OCI-LY3 (cell line): ENCODE results near the gene ACSL3.

Experiments
- H2AFZ ChIP-seq: fragments of 200-600, 300-600 bp; shearing (Covaris generic); 2 replicates; pipeline ENCODE4 v1.6.0; 2014; ENCODE audit warnings: antibody characterized with exemption, low read depth, low read length
- H3K27ac ChIP-seq: fragments of 200-600, 300-600 bp; sonication (generic); 2 replicates; pipeline ENCODE4 v1.5.1; 2014; ENCODE audit warnings: mild to moderate bottlenecking, low read length, moderate library complexity, mixed read lengths
- H3K27me3 ChIP-seq: fragments of 200-600, 300-600 bp; sonication (generic); 2 replicates; pipeline ENCODE4 v1.6.1; 2014; ENCODE audit warnings: low read depth, low read length, mixed read lengths
- H3K36me3 ChIP-seq: fragments of 200-600, 300-600 bp; sonication (generic); replicated peaks from 2 replicates; pipeline ENCODE3; 2014; ENCODE audit warnings: low read depth, low read length, mixed read lengths
- H3K4me1 ChIP-seq: fragments of 300-600, 200-600 bp; sonication (generic); 2 replicates; pipeline ENCODE4 v1.6.1; 2014; ENCODE audit warnings: low read length, mixed read lengths
- H3K4me2 ChIP-seq: fragments of 200-600, 300-600 bp; sonication (generic); 2 replicates; pipeline ENCODE4 v1.6.1; 2014; ENCODE audit warnings: low read length, mixed read lengths
- H3K4me3 ChIP-seq: fragments of 300-600, 200-600 bp; sonication (generic); 2 replicates; pipeline ENCODE4 v1.5.1; 2014; ENCODE audit warnings: antibody characterized with exemption, mild to moderate bottlenecking, low read length, moderate library complexity
- H3K79me2 ChIP-seq: fragments of 300-600, 200-600 bp; shearing (Covaris generic); 2 replicates; pipeline ENCODE4 v1.6.1; 2014; ENCODE audit warnings: mild to moderate bottlenecking, low read length, mixed read lengths
- H3K9ac ChIP-seq: fragments of 300-600, 200-600 bp; shearing (Covaris generic); 2 replicates; pipeline ENCODE4 v1.6.0; 2014; ENCODE audit warnings: mild to moderate bottlenecking, low read length, moderate library complexity
- H3K9me3 ChIP-seq: fragments of 200-600, 300-600 bp; shearing (Covaris generic); 2 replicates; pipeline ENCODE4 v1.6.1; 2014; ENCODE audit warnings: low read length, mixed read lengths; ENCODE audit not compliant: insufficient read depth
- H4K20me1 ChIP-seq: fragments of 200-600, 300-600 bp; sonication (generic); 2 replicates; pipeline ENCODE4 v1.6.1; 2016; ENCODE audit warnings: low read length, mixed read lengths; ENCODE audit not compliant: insufficient read depth
- EZH2phosphoT487 ChIP-seq: fragments of 200-600 bp; shearing (Covaris generic); IDR thresholded peaks from 2 replicates; pipeline ENCODE4 v1.6.1; 2018; ENCODE audit warnings: antibody characterized with exemption, mixed run types, low read depth
- TF ChIP-seq, protein P1 (sequence below): fragments of 200-600, 300-600 bp; sonication (generic); IDR thresholded peaks from 2 replicates; pipeline ENCODE4 v1.5.1; 2014; ENCODE audit warnings: antibody characterized with exemption, low read length, low read depth

The ACSL3 gene

DNA sequence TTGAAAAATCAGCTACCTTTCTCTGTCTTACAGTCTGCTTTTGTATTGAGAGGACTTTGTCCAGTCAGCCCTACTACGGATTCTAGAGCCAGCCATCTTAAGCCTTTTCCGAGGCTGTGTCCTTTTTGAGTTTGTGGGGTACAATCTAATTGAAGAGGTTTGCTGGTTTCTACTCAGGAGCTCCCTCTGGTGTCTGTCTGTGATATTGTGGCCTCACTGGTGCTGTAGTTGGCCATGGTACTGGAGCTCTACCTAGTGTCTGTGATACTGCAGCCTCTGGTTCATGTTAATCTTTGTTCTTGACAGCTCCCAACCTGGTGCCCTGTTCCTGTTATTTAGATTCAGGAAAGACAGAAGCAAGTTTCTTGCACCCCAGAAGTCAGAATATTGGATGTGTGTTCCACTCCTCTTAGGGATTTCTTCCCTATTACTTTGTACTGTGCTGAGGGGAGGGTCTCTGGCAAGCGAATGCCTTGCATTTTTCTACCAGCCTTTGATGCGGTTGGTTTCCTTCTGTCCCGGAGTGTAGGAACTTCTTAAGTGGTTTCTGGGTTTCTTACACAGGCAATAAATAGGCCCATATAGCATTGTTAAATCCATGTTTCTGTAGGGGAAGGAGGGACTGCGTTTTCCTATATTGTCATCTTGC is 78.5 kb downstream of the ACSL3 start:
- H3K9ac ChIP-seq: peak overlapping the region; percentile 26
- peaks cover 55% of the 10 kb centered on the region for H3K4me1 ChIP-seq
- H3K36me3 ChIP-seq: peaks cover 58% of the 10 kb centered on the region
- peaks cover 12% of the 10 kb centered on the region; the same call in 1 of the 2 replicates for H3K9me3 ChIP-seq
- H4K20me1 ChIP-seq: no peaks in the 10 kb centered on the region
- H2AFZ ChIP-seq: no peak overlapping the region
- H3K4me2 ChIP-seq: peak overlapping the region; percentile 23
- H3K79me2 ChIP-seq: peaks cover 14% of the 10 kb centered on the region
- TF ChIP-seq EZH2phosphoT487: no peak
- TF ChIP-seq, protein P1, sequence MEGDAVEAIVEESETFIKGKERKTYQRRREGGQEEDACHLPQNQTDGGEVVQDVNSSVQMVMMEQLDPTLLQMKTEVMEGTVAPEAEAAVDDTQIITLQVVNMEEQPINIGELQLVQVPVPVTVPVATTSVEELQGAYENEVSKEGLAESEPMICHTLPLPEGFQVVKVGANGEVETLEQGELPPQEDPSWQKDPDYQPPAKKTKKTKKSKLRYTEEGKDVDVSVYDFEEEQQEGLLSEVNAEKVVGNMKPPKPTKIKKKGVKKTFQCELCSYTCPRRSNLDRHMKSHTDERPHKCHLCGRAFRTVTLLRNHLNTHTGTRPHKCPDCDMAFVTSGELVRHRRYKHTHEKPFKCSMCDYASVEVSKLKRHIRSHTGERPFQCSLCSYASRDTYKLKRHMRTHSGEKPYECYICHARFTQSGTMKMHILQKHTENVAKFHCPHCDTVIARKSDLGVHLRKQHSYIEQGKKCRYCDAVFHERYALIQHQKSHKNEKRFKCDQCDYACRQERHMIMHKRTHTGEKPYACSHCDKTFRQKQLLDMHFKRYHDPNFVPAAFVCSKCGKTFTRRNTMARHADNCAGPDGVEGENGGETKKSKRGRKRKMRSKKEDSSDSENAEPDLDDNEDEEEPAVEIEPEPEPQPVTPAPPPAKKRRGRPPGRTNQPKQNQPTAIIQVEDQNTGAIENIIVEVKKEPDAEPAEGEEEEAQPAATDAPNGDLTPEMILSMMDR: peak; percentile 85
- peak overlapping the region; percentile 4; the same call in 1 of the 2 replicates for H3K4me3 ChIP-seq
- H3K27ac ChIP-seq: peak overlapping the region; percentile 40
- H3K27me3 ChIP-seq: no peaks in the 10 kb centered on the region

DNA sequence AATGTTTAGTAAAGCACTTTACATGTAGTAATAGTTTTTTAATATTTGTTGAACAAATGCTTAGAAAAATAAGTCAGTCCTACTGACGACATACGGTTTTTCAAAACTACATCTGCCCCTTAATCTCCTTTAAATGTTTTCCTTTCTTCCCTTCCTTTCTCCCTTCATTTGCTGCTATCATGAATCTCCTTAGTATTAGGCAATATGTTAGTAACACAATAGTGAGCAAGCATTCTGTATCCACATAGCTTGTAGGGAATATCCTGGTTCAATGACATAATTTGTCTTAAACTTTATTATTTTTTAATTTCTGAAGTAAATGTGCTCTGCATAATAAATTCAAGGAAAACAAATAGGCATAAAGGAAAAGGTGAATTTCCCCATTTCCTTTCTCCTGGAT is 79.1 kb downstream of the ACSL3 start:
- peaks cover 61% of the 10 kb centered on the region for H3K4me1 ChIP-seq
- no peak overlapping the region for H3K4me3 ChIP-seq
- no peak for TF ChIP-seq EZH2phosphoT487
- TF ChIP-seq, protein P1: no peak
- no peak overlapping the region; the same call in 1 of the 2 replicates for H3K9ac ChIP-seq
- H3K4me2 ChIP-seq: no peak overlapping the region
- no peaks in the 10 kb centered on the region for H3K27me3 ChIP-seq
- H2AFZ ChIP-seq: no peak overlapping the region
- no peaks in the 10 kb centered on the region for H4K20me1 ChIP-seq
- H3K79me2 ChIP-seq: peaks cover 14% of the 10 kb centered on the region
- peaks cover 52% of the 10 kb centered on the region for H3K36me3 ChIP-seq
- peak overlapping the region; percentile 40 for H3K27ac ChIP-seq
- H3K9me3 ChIP-seq: peaks cover 12% of the 10 kb centered on the region; the same call in 1 of the 2 replicates

DNA sequence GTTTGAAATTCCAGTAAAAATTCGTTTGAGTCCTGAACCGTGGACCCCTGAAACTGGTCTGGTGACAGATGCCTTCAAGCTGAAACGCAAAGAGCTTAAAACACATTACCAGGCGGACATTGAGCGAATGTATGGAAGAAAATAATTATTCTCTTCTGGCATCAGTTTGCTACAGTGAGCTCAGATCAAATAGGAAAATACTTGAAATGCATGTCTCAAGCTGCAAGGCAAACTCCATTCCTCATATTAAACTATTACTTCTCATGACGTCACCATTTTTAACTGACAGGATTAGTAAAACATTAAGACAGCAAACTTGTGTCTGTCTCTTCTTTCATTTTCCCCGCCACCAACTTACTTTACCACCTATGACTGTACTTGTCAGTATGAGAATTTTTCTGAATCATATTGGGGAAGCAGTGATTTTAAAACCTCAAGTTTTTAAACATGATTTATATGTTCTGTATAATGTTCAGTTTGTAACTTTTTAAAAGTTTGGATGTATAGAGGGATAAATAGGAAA is 80.7 kb downstream of the ACSL3 start:
- H4K20me1 ChIP-seq: no peaks in the 10 kb centered on the region
- peaks cover 14% of the 10 kb centered on the region for H3K79me2 ChIP-seq
- no peak for TF ChIP-seq EZH2phosphoT487
- TF ChIP-seq, protein P1: no peak
- H3K4me3 ChIP-seq: no peak overlapping the region
- peaks cover 73% of the 10 kb centered on the region for H3K4me1 ChIP-seq
- peaks cover 12% of the 10 kb centered on the region; the same call in 1 of the 2 replicates for H3K9me3 ChIP-seq
- H3K36me3 ChIP-seq: peaks cover 36% of the 10 kb centered on the region
- H3K9ac ChIP-seq: peak overlapping the region; percentile 48
- no peaks in the 10 kb centered on the region for H3K27me3 ChIP-seq
- peak overlapping the region; percentile 93 for H3K27ac ChIP-seq
- no peak overlapping the region for H2AFZ ChIP-seq
- peak overlapping the region; percentile 20 for H3K4me2 ChIP-seq

DNA sequence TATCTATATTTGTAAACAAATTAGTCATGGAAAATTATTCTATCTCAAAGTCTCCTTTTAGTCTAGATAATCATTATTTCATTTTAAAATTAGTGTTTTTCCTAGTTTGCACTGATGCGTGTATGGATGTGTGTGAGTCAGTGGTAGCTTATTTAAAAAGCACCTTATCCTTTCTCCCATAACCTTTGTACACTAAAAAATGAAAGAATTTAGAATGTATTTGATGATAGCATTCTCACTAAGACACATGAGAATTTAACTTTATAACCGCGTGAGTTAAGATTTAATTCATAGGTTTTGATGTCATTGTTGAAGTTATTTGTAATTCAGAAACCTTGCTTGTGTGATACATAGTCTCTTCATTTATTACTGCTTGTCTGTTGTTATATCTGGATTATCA is 81.7 kb downstream of the ACSL3 start:
- Histone ChIP-seq H3K79me2 (peaks cover 14% of the 10 kb centered on the region), H3K27me3 (no peaks in the 10 kb centered on the region), H3K4me3 (no peak overlapping the region), H3K9ac (peak overlapping the region; percentile 48; the same call in 1 of the 2 replicates), H3K4me2 (peak overlapping the region; percentile 58), H3K36me3 (peaks cover 27% of the 10 kb centered on the region), H3K9me3 (peaks cover 11% of the 10 kb centered on the region; the same call in 1 of the 2 replicates), H3K4me1 (peaks cover 73% of the 10 kb centered on the region), H3K27ac (peak overlapping the region; percentile 93), H4K20me1 (no peaks in the 10 kb centered on the region), H2AFZ (no peak overlapping the region)
- TF ChIP-seq EZH2phosphoT487: no peak
- TF ChIP-seq, protein P1: no peak
